Activated naive CD4-positive, alpha-beta T cell treated with anti-CD3 and anti-CD28 coated beads for 36 hours (primary cell): ENCODE measurements around the gene RAB3IL1. TPM values are rescaled to one million over a fixed set of nuclear protein-coding genes. Genes with fewer than 3 reads are reported as not detected.

Experiments
- CTCF ChIA-PET: fragments of 350-600 bp; sonication (Branson Sonifier 250); formaldehyde crosslinking; loops from one replicate; lab custom pipeline; 2021; ENCODE audit warnings: antibody characterized with exemption; lab: Charles Lee
- DNase-seq: peaks from one replicate; pipeline ENCODE4 v3.0.0-alpha.2; 2020
- H3K27ac Mint-ChIP-seq: one replicate; pipeline ENCODE4 v1.8.0; 2021; ENCODE audit warnings: mild to moderate bottlenecking, mixed read lengths
- H3K27me3 Mint-ChIP-seq: one replicate; pipeline ENCODE4 v1.8.0; 2021; ENCODE audit warnings: low read depth, mixed read lengths
- H3K36me3 Mint-ChIP-seq: one replicate; pipeline ENCODE4 v1.8.0; 2021; ENCODE audit warnings: low read depth, mixed read lengths
- H3K4me1 Mint-ChIP-seq: one replicate; pipeline ENCODE4 v1.8.0; 2021; ENCODE audit warnings: low read depth, mixed read lengths
- H3K4me3 Mint-ChIP-seq: one replicate; pipeline ENCODE4 v1.8.0; 2021; ENCODE audit warnings: mild to moderate bottlenecking, moderate library complexity, mixed read lengths
- H3K9me3 Mint-ChIP-seq: one replicate; pipeline ENCODE4 v1.8.0; 2021; ENCODE audit warnings: mixed read lengths
- intact Hi-C: fragments of 100-400 bp; cut with micrococcal nuclease; formaldehyde crosslinking; loops from one replicate; pipeline ENCODE4 v1.15.1; 2023
- total RNA-seq, 2 experiments: library from RNA; stranded (reverse); gene quantifications; one replicate each; pipeline ENCODE4 v1.2.3, GENCODE V29; 2021

Gene RAB3IL1
- total RNA-seq, 2 experiments from 2014 or later: 0.52 to 0.74 TPM

DNA sequence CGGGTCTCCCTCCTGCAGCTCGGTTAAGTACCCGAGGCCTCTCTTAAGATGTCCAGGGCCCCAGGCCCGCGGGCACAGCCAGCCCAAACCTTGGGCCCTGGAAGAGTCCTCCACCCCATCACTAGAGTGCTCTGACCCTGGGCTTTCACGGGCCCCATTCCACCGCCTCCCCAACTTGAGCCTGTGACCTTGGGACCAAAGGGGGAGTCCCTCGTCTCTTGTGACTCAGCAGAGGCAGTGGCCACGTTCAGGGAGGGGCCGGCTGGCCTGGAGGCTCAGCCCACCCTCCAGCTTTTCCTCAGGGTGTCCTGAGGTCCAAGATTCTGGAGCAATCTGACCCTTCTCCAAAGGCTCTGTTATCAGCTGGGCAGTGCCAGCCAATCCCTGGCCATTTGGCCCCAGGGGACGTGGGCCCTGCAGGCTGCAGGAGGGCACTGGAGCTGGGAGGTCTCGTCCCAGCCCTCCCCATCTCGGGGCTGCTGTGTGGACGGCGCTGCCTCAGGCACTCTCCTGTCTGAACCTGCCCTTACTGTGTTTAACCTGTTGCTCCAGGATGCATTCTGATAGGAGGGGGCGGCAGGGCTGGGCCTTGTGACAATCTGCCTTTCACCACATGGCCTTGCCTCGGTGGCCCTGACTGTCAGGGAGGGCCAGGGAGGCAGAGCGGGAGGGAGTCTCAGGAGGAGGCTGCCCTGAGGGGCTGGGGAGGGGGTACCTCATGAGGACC, 51.0 kb downstream of the RAB3IL1 start:
- Mint-ChIP-seq H3K27me3 (no peaks in the 10 kb centered on the region), H3K27ac (no peak overlapping the region), H3K4me3 (no peak overlapping the region), H3K36me3 (peaks cover 2% of the 10 kb centered on the region), H3K4me1 (peaks cover 2% of the 10 kb centered on the region), H3K9me3 (no peaks in the 10 kb centered on the region)
- no peak for DNase-seq
- CTCF ChIA-PET: interaction anchor here (1.2 to 2.0 kb wide), 2 partner anchors 33 to 216 kb away, joined by 3 to 6 read pairs; no protein-coding TSS in a partner anchor
- intact Hi-C loops: no loop called here

DNA sequence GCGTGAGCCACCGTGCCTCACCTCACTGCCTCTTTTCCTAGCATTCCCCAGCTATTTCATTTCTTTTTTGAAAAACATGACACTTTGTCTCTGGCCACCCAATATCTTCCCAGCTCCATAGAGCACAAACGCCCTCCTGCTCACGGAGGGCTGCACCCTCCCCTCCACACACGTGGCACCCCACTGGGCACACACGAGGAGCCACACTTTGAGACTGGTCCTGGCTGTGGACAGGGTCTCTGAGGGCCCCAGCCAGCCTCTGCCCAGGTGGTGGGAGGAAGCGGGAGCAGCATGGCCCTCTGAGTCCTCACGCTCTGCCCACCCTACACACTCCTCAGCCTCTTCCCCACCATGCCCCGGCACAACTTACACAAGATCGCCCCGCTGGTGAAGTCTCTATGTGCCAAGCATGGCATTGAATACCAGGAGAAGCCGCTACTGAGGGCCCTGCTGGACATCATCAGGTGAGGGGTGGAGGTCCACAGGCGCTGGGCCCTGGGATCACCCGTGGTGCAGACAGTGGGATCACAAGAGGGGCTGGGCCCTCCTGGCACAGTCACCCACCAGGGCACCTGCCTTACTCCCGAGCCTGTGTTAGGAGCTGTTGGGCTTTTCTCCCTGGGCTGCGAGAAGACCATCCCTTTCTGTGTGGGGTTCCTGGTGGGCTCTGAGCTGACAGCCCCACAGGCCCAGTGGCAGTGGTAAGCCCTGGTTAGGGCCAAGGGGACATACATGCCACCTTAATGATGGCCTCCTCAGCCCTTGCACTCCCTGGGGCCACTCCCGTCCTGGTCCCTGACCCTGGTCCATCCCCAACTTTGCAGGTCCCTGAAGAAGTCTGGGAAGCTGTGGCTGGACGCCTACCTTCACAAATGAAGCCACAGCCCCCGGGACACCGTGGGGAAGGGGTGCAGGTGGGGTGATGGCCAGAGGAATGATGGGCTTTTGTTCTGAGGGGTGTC, 52.3 kb downstream of the RAB3IL1 start:
- H3K9me3 Mint-ChIP-seq: no peaks in the 10 kb centered on the region
- intact Hi-C loops: no loop called here
- no peaks in the 10 kb centered on the region for H3K27me3 Mint-ChIP-seq
- no peak overlapping the region for H3K27ac Mint-ChIP-seq
- no peak for DNase-seq
- no peak overlapping the region for H3K4me3 Mint-ChIP-seq
- CTCF ChIA-PET: no interaction called here
- peaks cover 2% of the 10 kb centered on the region for H3K36me3 Mint-ChIP-seq
- H3K4me1 Mint-ChIP-seq: no peaks in the 10 kb centered on the region

DNA sequence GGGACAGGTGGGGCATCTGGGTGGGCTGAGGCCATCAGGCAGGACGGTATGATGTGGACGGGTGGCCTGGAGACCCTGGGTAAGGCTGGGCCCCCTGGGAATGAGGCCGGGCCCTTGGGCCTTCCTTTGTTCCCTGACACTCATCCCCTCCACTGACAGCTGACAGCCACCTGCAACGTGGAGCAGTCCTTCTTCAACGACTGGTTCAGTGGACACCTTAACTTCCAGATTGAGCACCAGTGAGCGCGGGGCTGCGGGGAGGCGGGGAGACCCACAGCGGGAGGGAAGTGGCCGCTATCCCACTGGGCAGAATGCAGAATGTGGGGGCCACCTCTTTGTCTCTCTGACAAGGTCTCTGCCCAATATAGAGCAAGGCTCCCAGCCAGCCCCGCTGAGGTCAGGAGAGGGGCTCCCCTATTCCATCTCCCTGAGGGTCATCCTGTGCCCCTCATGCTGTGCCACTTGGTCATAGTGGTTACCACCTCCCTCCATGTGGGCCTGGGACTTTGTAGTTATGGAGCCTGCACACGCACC, 53.8 kb downstream of the RAB3IL1 start:
- Mint-ChIP-seq H3K4me1 (no peaks in the 10 kb centered on the region), H3K9me3 (no peaks in the 10 kb centered on the region), H3K27ac (no peak overlapping the region), H3K4me3 (no peak overlapping the region), H3K36me3 (peaks cover 2% of the 10 kb centered on the region), H3K27me3 (no peaks in the 10 kb centered on the region)
- CTCF ChIA-PET: interaction anchor here (0.6 to 0.7 kb wide), 2 partner anchors 183 to 280 kb away, joined by 3 to 5 read pairs; no protein-coding TSS in a partner anchor
- intact Hi-C loops: no loop called here
- DNase-seq: no peak

DNA sequence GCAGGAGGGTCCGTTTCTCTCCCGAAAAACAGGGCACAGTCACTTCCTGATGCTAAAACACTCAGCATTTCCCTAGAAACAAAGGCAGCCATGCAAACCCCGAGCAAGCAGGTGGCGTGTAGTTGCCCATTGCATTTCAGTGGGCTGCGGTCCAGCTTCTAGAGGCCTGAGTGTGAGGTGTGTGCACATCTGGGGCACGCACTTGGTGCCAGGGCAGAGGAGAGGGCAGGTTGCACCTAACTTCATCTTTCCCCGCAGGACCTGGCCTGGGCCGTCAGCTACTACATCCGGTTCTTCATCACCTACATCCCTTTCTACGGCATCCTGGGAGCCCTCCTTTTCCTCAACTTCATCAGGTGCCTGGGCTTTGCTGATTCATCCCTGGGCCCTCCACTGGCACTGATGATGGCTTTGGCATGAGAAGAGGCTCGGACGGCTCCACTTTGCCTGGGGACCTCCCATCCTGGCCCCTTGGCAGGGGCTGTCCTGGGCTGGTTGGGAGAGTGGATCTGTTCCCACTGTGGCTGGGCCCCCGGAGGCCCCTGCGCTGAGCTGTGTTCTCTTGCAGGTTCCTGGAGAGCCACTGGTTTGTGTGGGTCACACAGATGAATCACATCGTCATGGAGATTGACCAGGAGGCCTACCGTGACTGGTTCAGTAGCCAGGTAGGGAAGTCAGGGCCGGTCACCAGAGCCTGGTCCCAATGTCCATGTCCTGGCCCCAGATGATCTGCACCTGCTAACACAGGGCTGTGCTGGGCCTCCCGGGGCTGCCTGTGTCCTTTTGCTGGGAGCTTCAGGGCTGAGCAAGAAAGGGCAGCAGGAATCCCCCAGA, 54.4 kb downstream of the RAB3IL1 start:
- H3K27ac Mint-ChIP-seq: no peak overlapping the region
- CTCF ChIA-PET: no interaction called here
- intact Hi-C loops: no loop called here
- H3K27me3 Mint-ChIP-seq: no peaks in the 10 kb centered on the region
- no peaks in the 10 kb centered on the region for H3K4me1 Mint-ChIP-seq
- H3K9me3 Mint-ChIP-seq: no peaks in the 10 kb centered on the region
- peaks cover 2% of the 10 kb centered on the region for H3K36me3 Mint-ChIP-seq
- no peak overlapping the region for H3K4me3 Mint-ChIP-seq
- no peak for DNase-seq

DNA sequence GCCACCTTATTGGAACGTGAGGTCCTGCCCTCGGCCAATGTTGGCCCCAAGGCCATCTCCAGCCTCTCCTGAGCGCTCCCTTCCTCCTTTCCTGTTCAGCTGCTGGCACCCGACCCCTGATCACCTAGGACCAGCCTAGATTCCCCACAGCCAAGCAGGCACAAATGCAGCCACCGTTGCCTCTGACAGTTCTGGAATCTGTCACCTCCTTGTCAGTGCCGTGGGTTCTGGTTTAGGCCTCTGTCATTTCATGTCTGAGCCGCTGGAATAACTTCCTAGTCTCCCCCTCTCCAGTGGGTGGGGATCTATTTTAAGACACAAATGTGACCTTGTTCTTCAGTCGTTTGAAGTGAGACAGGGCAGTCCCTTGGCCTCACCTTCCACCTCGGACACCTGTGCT, 55.7 kb downstream of the RAB3IL1 start:
- DNase-seq: no peak
- Mint-ChIP-seq H3K9me3 (no peaks in the 10 kb centered on the region), H3K27ac (no peak overlapping the region), H3K4me3 (no peak overlapping the region), H3K36me3 (peaks cover 2% of the 10 kb centered on the region), H3K4me1 (no peaks in the 10 kb centered on the region), H3K27me3 (no peaks in the 10 kb centered on the region)
- CTCF ChIA-PET: no interaction called here
- intact Hi-C loops: no loop called here

DNA sequence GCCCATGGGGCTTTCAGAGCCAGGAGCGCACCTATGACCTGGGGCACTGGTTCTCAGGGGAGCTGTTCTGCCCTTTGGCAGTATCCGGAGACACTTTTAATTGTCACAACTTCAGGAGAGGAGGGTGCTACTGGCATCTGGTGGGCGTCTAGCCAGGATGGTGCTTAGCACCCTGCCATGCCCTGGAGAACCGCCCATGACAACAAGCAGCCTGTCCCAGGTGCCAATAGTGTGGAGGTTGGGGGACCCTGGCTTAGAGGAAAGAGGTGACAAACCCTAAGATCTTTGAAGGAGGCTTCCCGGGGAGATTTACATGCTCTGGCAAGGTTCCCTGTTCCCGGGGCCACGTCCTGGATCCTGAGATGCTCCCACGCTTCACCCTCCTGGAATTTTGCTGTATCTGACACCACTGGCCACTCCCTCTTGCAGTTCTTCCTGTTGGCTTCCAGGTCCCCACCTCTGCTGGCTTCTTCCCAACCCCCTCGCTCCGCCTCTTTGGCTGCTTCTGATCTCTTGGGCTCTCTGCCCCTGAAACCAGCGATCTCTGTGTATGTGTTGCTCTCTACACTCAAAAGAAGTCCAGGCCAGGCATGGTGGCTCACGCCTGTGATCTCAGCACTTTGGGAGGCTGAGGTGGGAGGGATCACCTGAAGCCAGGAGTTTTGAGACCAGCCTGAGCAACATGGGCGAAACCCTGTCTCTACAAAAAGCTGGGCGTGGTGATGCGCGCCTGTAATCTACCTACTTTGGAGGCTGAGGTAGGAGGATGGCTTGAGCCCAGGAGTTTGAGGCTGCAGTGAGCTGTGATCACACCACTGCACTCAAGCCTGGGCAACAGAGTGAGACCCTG, 57.1 kb downstream of the RAB3IL1 start:
- Mint-ChIP-seq H3K4me3 (no peak overlapping the region), H3K36me3 (peaks cover 2% of the 10 kb centered on the region), H3K4me1 (no peaks in the 10 kb centered on the region), H3K27ac (no peak overlapping the region), H3K9me3 (no peaks in the 10 kb centered on the region), H3K27me3 (no peaks in the 10 kb centered on the region)
- no peak for DNase-seq
- intact Hi-C loops: no loop called here
- CTCF ChIA-PET: no interaction called here

DNA sequence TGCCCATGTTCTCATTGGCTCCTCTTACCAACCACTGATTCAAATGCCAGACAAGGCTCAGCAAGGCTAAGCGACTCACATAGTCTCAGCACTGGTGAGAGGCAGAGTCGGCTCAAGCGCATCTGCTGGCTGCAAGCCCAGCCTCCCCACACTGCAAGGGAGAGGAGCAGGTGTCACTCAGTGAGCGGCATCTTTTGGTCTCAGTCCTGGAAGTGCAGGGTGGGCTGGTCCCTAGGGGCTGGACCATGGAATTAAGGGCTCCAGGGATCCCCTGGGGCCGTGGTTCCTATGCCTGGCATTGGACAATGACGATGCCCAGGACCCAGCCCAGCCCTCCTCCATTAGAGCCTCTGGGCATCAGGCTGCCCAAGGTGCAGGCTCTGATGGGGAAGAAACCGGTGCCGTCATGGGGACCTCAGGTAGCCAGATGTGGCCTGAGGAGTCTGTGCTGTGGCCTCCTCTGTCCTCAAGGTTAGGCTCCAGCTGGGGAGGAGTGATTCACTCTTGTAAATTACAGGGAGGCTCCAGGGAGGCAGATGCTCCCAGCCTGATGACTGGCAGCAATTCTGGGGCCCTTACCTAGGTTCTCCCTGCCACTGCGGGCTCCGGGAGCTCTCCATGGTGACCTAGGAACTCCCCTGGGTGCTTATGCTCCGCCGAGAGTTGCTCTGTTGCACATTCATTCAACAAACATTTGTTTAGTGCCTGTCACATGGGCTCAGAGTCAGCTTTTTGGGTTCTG, 61.3 kb downstream of the RAB3IL1 start:
- no peaks in the 10 kb centered on the region for H3K36me3 Mint-ChIP-seq
- no peak overlapping the region for H3K27ac Mint-ChIP-seq
- DNase-seq: no peak
- no peaks in the 10 kb centered on the region for H3K4me1 Mint-ChIP-seq
- H3K9me3 Mint-ChIP-seq: no peaks in the 10 kb centered on the region
- CTCF ChIA-PET: no interaction called here
- H3K27me3 Mint-ChIP-seq: no peaks in the 10 kb centered on the region
- no peak overlapping the region for H3K4me3 Mint-ChIP-seq
- intact Hi-C loops: no loop called here

DNA sequence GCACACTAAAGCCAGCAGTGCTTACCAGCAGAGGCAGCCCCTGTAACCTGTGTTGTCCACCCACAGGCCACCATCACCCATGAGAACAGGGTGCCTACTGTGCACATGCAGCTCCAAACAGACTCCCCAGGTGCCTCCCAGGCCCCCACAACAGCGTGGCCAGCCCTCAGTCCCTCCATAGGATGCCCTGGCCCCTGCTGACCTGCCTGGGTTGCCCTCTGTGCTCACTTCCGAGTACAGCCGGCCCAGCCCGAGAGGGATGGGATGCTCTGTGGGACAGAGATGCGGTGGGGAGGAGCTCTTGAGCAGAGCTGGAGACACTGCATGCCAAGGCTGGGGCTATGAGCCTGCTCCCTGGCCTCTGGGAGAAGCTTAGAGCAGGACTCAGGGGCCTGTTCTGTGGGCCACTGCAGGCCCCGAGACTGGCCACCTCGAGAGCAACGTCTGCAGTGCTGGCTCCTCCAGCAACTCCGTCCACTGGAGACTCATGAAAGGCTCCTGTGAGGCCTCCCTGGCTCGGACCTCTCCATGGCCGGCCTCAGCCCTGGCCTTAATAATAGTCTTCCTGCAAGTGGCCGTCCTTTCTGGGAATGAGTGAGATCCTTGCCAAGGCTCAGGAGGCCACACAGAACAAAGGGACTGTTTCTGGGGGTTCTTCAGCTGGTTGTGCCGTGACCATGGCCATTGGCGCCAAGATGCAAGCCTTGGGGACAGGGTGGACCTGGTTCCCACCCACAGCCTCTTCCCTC, 62.2 kb downstream of the RAB3IL1 start:
- Mint-ChIP-seq H3K4me1 (no peaks in the 10 kb centered on the region), H3K36me3 (no peaks in the 10 kb centered on the region), H3K27me3 (no peaks in the 10 kb centered on the region), H3K27ac (no peak overlapping the region), H3K9me3 (no peaks in the 10 kb centered on the region), H3K4me3 (no peak overlapping the region)
- CTCF ChIA-PET: interaction anchor here (1.1 kb wide), 1 partner anchor 57 kb away, joined by 5 read pairs; no protein-coding TSS in a partner anchor
- DNase-seq: no peak
- intact Hi-C loops: no loop called here

DNA sequence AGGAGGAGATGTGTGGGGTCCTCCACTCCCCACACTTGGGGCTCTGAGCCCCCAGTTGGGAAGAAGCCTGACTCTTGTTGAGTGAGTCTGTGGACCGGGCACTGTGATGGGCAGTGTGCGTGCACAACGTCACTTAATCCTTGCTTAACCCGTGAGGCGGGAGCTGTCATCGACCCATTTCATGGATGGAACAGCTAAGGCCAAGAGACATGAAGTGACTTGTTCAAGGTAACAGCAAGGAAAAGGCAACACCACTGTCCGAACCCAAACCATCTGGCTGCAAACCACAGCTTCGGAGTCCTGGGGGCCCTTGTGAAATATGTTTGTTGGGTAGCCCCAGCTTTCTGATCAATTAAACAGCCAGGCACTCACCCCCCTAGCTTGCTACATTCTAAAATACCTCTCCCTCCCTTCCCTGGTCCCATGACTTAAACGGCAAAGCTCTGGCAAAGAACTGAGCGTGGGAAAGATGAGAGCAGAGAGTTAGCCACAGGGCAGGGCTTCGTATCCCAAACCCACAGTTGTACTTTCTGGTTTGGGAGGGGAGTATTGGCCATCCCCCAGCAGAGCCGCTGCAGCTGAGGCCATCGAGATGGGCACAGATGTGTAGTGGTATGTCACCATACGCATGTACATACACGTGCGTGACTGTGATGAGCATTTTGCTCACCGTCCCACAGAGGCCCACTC, 63.0 kb downstream of the RAB3IL1 start:
- no peak overlapping the region for H3K27ac Mint-ChIP-seq
- no peaks in the 10 kb centered on the region for H3K36me3 Mint-ChIP-seq
- no peaks in the 10 kb centered on the region for H3K9me3 Mint-ChIP-seq
- no peaks in the 10 kb centered on the region for H3K4me1 Mint-ChIP-seq
- no peak overlapping the region for H3K4me3 Mint-ChIP-seq
- intact Hi-C loops: no loop called here
- DNase-seq: no peak
- CTCF ChIA-PET: interaction anchor here (1.1 kb wide), 1 partner anchor 56 kb away, joined by 5 read pairs; no protein-coding TSS in a partner anchor
- H3K27me3 Mint-ChIP-seq: no peaks in the 10 kb centered on the region

DNA sequence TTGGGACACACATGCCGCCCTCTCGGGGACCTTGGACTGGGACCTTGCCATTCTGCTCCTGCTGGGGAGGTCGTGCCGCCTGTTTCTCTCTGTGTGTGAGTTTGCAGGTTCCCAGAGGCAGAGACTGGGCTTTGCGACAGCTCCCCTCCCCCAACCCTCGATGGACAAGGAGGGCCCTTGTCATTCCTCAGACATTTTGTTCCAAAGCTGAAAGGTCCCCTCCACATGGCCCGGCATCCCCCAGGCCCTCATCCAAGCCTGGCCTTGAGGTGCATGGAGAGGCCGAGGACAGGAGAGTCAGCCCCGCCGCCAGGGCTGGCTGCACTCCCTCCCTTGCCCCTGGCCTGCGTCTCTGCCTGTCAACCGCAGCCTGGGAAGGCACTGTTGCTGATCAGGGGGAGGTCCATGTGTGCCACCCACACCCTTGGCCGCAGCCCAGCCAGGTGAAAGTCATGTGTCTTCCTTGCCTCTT, 63.6 kb downstream of the RAB3IL1 start:
- Mint-ChIP-seq H3K36me3 (no peaks in the 10 kb centered on the region), H3K4me3 (no peak overlapping the region), H3K27me3 (no peaks in the 10 kb centered on the region), H3K4me1 (no peaks in the 10 kb centered on the region), H3K27ac (no peak overlapping the region), H3K9me3 (no peaks in the 10 kb centered on the region)
- CTCF ChIA-PET: interaction anchor here (1.1 kb wide), 1 partner anchor 56 kb away, joined by 5 read pairs; no protein-coding TSS in a partner anchor
- intact Hi-C loops: no loop called here
- DNase-seq: no peak
